Skeletal muscle cell (primary cell): ENCODE measurements around the gene CEP72.

Experiments
- DNase-seq: peaks from one replicate; pipeline ENCODE4 v3.0.0-alpha.2; 2010; ENCODE audit warnings: low read depth
- H3K4me3 ChIP-seq: 2 replicates; pipeline ENCODE4 v1.5.1; 2011; ENCODE audit warnings: low read depth, mild to moderate bottlenecking, control low read depth, low read length, moderate library complexity

The CEP72 gene

DNA sequence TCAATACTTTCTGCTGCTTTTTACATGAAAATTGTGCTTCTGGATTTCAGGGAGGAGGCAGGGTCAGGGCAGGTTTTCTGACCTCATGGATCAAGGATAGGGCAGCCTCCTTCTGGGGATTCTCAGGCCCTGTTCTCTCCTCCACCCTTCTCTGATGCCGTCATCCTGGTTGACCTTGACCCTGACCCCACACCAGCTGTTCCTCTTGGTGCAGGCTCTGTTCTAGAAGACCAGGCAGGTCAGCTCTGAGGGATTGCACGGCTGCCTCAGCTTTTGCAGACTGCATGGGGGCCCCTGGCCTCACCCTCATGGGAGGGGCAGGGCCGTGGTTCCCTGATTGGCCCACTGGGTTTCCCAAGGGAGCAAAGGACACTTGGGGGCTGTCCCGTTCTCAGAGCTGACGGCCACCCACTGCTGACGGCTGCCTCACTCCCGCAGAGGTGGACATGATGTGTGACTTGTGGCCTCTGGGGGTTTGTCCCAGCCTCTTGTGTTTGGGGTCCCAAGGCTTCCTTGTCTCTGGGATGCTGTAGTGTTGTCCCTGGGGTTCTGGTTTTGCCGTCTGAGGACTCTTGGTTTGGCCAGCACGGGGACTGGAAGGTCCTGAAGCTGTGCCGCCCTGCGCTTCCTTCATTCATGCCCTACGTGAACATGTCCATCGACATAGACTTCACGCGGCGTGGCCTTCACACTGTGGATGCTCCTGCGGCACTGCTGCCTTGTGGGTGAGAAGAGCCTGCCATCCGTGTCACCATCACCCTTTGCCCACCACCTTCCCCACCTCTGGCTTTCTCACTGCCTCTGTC is 34.5 kb downstream of the CEP72 start:
- DNase-seq, result no peak
- H3K4me3 ChIP-seq, result no peak overlapping the region

GRCh38 chr5:647311-647710 is 35.2 kb downstream of the CEP72 start:
- DNase-seq, result no peak
- H3K4me3 ChIP-seq, result no peak overlapping the region

- no peak overlapping the region for H3K4me3 ChIP-seq
- no peak for DNase-seq
These were observed 35.6 kb downstream of the CEP72 start for GRCh38 chr5:647727-648126.

DNA sequence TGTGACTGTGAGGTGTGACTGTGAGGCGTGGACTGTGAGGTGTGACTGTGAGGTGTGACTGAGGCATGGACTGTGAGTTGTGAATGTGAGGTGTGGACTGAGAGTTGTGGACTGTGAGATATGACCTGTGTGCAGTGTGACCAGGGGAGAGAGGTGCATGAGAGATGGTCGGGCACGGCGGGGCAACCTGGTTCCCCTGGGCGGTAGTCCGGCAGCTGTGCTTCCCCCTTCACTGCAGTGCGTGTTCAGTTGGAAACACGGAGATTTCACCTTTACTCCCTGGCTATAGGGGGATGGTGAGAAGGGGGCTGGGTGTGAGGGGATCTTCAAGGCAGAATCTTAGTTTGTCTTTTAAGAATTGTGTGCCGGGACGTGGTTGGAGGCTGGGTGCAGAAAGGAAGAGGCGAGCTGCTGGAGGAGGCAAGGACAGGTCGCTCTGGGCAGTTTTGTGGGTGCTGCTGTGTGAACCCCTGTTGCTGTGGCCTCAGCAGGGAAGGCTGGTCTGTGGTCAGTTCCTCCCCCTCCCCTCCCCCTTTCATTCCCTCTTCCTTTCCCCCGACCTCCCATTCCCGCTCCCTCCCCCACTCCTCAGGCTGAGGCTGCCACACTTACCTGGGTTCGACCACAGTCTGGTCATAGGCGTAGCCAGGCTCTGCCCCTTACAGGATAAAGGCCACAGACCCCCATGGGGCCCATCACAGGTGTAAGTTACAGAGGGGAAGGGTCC is 39.3 kb downstream of the CEP72 start:
- DNase-seq, result no peak
- H3K4me3 ChIP-seq, result no peak overlapping the region

GRCh38 chr5:652023-652515 is 39.9 kb downstream of the CEP72 start:
- no peak for DNase-seq
- H3K4me3 ChIP-seq, result no peak overlapping the region

DNA sequence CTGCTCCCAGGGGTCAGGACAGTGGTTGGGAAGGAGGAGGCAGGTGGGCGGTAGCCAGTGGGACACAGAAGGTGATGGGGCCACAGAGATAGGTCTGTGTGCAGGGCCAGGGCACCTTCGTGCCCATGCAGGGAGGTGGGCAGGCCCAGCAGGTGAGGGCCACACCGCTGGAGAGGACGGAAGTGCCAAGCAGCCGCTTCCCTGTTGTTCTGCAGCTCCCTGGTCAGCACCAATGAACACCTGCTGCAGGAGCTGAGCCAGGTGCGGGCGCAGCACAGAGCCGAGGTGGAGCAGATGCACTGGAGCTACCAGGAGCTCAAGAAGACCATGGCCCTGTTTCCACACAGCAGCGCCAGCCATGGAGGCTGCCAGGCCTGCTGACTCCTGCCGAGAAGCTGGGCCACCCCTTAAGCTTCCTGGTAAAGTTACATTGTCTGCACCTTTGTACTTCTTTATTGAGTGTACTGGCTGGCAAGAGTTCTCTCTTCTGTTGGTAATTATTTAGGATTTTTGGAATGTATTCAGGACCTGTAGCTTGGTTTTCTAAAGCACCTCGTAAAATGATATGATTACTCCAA is 40.7 kb downstream of the CEP72 start:
- DNase-seq, result no peak
- no peak overlapping the region for H3K4me3 ChIP-seq

GRCh38 chr5:654071-654778 is 42.1 kb downstream of the CEP72 start:
- no peak for DNase-seq
- no peak overlapping the region for H3K4me3 ChIP-seq

- no peak for DNase-seq
- no peak overlapping the region for H3K4me3 ChIP-seq
These were observed 43.3 kb downstream of the CEP72 start for GRCh38 chr5:655406-655805.

DNA sequence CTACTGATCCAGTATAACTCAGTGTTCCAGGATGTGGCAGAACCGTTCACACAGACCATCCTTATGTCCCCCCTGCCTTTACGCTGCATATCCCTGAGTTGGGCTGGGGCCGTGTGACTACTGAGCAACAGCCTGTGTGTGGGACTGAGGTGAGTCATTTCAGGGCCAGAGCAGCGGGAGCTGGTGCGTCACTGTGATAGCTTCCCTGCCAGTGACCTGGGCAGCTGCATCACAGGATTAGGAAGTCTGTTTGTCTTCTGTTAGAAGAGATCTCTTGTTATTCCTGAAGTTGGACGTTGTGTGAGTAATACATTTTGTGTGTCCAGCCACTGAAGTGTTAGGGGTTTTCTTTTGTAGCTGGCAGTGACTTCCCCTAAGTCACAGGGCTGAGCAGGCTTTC is 45.4 kb downstream of the CEP72 start:
- DNase-seq, result peak; percentile 64
- no peak overlapping the region for H3K4me3 ChIP-seq

DNA sequence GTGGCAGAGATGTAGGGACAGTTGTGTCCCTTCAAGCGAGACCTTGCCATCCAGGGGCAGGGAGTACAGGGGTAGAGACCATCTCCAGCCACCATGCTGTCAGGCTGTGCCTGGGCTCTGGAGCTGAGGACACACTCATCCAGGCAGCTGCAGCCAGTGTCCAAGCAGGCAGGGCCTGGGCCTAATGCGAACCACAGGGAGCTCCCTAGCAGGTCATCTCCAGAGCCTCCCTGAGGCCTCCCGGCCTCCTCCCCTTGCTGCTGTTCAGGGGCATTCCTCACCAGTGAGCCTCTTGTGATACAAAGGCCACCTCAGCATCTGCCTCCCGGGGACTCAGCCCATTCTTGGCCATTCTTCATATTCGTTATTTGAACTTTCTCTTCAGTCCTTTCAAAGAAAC is 46.0 kb downstream of the CEP72 start:
- DNase-seq, result no peak

GRCh38 chr5:659496-660263 is 47.5 kb downstream of the CEP72 start:
- DNase-seq, result no peak
- no peak overlapping the region for H3K4me3 ChIP-seq

More for the DNA sequence above, 46.0 kb downstream of the CEP72 start:
- H3K4me3 ChIP-seq, result no peak overlapping the region

DNA sequence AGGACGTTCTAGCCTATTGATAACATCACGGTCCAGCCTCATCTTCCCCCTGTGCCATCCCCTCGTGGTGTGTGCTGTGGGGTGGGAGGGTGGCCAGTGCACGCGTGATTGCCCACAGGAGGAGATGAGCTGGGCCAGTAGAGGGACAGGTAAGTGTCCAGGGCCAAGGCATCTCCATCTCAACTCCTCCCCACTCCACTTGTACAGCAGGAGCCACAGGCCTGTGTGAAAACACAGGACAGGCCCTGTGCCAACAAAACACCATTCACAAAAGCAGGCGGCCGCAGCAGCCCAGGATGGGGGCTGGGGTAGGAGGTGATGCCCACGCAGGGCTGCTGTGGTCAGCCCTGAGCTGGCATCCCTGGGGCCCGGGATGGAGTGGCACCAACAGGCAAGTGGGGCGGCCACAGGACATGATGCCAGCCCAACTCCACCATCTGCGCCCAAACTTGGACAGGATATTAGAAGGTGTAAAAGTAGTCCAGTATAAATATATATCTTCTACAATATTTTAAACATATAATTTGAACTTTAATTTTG is 48.4 kb downstream of the CEP72 start:
- no peak for DNase-seq
- H3K4me3 ChIP-seq, result no peak overlapping the region

DNA sequence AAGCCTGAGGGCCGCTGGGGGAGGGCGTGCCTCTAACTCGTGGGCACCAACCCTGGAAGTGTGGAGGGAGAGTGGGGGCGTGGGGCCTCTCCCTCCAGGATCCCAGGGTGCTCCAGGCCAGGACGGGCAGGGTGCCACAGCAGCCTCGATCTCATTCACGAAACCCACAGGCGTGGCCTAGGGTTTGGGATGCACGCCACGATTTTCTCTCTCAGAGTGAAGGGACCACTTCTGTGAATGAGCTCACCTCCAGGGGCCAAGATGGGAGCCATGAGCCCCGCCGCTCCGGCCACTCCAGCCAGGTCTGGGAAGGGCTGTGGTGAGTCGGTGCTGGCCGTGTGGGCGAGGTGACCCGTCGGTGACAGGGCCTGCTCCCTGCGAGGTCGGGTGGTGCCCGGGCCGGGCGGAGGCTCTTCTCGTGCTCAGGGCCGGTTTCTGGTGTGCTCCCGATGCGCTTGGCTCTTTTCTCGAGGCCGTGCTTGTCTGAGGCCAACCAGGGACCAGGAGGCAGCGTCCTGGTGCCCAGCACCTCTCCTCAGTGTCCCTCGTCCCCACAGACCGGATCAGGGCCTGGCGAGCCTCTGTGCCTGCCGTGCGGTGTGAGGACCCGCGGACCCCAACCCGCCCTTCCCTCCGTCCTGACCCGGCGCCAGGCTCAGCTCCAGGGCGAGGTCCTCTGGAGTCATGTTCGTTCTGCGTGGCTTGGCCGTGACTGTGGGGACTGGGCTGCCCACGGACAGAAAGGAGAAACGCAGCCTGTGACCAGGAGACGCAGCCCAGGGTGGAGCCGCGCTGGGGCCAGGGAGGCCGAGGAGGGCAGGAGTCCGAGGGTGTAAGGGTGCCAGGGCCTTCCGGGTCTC is 50.0 kb downstream of the CEP72 start:
- H3K4me3 ChIP-seq, result no peak overlapping the region
- no peak for DNase-seq

- no peak for DNase-seq
- no peak overlapping the region for H3K4me3 ChIP-seq
These were observed 50.8 kb downstream of the CEP72 start for GRCh38 chr5:662751-663435.

- H3K4me3 ChIP-seq, result no peak overlapping the region
- no peak for DNase-seq
These were observed 51.5 kb downstream of the CEP72 start for GRCh38 chr5:663436-664342.

DNA sequence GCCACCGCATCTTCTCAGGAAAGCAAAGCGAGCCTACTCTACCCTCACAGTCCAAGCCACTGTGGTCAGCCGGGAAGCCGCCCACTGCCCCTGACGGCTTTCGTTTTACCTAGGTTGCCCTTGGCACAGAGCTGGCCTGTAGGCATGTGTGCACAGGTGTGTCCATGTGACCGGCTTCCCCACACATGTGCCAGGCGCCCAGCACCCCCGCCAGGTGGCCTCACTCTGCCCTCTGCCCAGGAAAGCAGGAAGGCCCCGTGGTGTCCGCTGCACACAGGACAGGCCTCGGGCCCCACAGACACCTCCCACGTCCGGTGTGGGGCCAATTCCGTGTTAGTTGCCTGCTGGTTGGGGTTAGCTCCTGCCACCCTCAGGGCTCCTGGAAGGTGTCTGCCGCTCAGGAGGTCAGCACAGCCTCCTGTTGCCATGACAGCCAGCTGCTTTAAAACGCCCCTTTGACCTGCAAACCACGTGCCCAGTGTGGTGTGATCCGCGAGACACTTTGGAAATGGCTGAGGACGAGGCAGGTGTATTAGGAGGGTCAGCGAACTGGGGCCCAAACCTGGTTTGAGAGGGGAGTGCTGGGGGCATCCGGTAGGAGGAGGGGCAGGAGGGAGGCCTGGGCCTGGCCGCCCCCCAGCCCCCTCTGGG is 52.3 kb downstream of the CEP72 start:
- no peak overlapping the region for H3K4me3 ChIP-seq
- DNase-seq, result no peak
